HL-60 (cell line): ENCODE measurements around the gene PWWP2B.

Source experiments
- DNase-seq, 2 experiments: peaks; one replicate each; pipeline ENCODE4 v3.0.0-alpha.2; 2010 to 2020; ENCODE audit warnings: low read depth in 1 of 2, low spot score in 1 of 2
- H3K27ac ChIP-seq: fragments of 250-450 bp; sonication (Bioruptor Pico); replicated peaks from 2 replicates; pipeline ENCODE4 v1.5.1; 2020; ENCODE audit warnings: mild to moderate bottlenecking, moderate library complexity
- H3K27me3 ChIP-seq: fragments of 250-450 bp; sonication (Bioruptor Pico); 2 replicates; pipeline ENCODE4 v1.5.1; 2021; ENCODE audit warnings: mild to moderate bottlenecking, moderate library complexity; ENCODE audit not compliant: insufficient read depth, poor library complexity, severe bottlenecking
- H3K4me3 ChIP-seq: replicated peaks from 2 replicates; pipeline ENCODE4 v1.5.1; 2011; ENCODE audit warnings: mild to moderate bottlenecking, control low read depth, low read length; ENCODE audit not compliant: insufficient read depth
- GABPA ChIP-seq: IDR thresholded peaks from 2 replicates; pipeline ENCODE4 v1.6.1; 2012; ENCODE audit warnings: low read depth
- POLR2AphosphoS5 ChIP-seq: IDR thresholded peaks from 2 replicates; pipeline ENCODE4 v1.6.1; 2012; ENCODE audit warnings: low read depth
- SPI1 ChIP-seq: IDR thresholded peaks from 2 replicates; pipeline ENCODE4 v1.6.1; 2012; ENCODE audit warnings: low read depth, mild to moderate bottlenecking, borderline replicate concordance
- TF ChIP-seq, protein P1 (sequence below): IDR thresholded peaks from one replicate; pipeline ENCODE4 v1.5.1; 2011; ENCODE audit warnings: low read length, control low read depth, inconsistent platforms; ENCODE audit not compliant: insufficient read depth
- TF ChIP-seq, protein P2 (sequence below): IDR thresholded peaks from 2 replicates; pipeline ENCODE4 v1.6.1; 2012; ENCODE audit warnings: low read depth; ENCODE audit not compliant: insufficient replicate concordance

Gene PWWP2B

DNA sequence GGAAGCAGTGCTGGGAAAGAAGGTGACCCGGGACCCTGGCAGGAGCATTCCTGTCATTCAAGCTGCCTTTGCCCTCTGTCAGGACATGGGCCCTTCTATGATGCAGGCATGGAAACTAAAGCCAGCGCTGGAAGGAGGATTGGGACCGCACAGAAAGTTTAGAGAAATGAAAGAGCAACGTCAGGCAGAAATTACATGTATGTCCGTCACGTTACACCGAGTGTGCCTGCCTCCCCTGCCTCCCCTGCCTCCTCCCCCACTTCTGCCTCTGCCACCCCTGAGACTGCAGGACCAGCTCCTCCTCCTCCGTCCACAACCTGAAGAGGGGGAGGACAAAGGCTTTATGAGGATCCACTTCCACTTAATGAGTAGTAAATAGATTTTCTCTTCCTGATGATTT, 13.9 kb upstream of the PWWP2B start:
- TF ChIP-seq POLR2AphosphoS5 (no peak), GABPA (no peak), SPI1 (no peak)
- TF ChIP-seq, protein P1, sequence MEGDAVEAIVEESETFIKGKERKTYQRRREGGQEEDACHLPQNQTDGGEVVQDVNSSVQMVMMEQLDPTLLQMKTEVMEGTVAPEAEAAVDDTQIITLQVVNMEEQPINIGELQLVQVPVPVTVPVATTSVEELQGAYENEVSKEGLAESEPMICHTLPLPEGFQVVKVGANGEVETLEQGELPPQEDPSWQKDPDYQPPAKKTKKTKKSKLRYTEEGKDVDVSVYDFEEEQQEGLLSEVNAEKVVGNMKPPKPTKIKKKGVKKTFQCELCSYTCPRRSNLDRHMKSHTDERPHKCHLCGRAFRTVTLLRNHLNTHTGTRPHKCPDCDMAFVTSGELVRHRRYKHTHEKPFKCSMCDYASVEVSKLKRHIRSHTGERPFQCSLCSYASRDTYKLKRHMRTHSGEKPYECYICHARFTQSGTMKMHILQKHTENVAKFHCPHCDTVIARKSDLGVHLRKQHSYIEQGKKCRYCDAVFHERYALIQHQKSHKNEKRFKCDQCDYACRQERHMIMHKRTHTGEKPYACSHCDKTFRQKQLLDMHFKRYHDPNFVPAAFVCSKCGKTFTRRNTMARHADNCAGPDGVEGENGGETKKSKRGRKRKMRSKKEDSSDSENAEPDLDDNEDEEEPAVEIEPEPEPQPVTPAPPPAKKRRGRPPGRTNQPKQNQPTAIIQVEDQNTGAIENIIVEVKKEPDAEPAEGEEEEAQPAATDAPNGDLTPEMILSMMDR = no peak
- TF ChIP-seq, protein P2, sequence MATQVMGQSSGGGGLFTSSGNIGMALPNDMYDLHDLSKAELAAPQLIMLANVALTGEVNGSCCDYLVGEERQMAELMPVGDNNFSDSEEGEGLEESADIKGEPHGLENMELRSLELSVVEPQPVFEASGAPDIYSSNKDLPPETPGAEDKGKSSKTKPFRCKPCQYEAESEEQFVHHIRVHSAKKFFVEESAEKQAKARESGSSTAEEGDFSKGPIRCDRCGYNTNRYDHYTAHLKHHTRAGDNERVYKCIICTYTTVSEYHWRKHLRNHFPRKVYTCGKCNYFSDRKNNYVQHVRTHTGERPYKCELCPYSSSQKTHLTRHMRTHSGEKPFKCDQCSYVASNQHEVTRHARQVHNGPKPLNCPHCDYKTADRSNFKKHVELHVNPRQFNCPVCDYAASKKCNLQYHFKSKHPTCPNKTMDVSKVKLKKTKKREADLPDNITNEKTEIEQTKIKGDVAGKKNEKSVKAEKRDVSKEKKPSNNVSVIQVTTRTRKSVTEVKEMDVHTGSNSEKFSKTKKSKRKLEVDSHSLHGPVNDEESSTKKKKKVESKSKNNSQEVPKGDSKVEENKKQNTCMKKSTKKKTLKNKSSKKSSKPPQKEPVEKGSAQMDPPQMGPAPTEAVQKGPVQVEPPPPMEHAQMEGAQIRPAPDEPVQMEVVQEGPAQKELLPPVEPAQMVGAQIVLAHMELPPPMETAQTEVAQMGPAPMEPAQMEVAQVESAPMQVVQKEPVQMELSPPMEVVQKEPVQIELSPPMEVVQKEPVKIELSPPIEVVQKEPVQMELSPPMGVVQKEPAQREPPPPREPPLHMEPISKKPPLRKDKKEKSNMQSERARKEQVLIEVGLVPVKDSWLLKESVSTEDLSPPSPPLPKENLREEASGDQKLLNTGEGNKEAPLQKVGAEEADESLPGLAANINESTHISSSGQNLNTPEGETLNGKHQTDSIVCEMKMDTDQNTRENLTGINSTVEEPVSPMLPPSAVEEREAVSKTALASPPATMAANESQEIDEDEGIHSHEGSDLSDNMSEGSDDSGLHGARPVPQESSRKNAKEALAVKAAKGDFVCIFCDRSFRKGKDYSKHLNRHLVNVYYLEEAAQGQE = no peak
- no peak for DNase-seq
- Histone ChIP-seq H3K27ac (no peak overlapping the region), H3K4me3 (no peak overlapping the region), H3K27me3 (no peaks in the 10 kb centered on the region)

DNA sequence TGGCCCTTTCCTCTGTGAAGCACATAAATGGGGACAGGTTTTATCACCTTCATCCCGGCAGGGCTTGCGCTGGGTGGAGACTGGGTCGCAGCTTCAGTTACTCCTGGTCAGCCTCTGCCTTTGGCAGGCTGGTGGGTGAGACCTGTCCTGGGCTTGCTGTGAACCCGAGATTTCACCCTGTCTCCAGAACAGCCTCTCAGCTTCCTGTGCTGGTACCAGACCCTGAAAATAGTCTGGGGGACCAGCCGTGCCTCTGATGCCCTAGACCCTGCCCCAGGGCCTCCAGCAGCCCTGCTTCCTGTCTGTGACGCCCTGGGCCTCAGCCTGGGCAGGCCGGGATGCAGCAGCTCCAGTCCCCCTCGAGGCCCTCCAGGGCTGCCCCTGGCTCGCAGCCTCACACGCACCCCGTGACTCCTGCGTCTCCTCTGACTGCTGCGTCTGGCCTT, 13.2 kb upstream of the PWWP2B start:
- H3K4me3 ChIP-seq = no peak overlapping the region
- no peaks in the 10 kb centered on the region for H3K27me3 ChIP-seq
- no peak for DNase-seq
- TF ChIP-seq, protein P1 = no peak
- TF ChIP-seq SPI1 = no peak
- TF ChIP-seq, protein P2 = no peak
- TF ChIP-seq POLR2AphosphoS5 = no peak
- TF ChIP-seq GABPA = no peak
- no peak overlapping the region for H3K27ac ChIP-seq

DNA sequence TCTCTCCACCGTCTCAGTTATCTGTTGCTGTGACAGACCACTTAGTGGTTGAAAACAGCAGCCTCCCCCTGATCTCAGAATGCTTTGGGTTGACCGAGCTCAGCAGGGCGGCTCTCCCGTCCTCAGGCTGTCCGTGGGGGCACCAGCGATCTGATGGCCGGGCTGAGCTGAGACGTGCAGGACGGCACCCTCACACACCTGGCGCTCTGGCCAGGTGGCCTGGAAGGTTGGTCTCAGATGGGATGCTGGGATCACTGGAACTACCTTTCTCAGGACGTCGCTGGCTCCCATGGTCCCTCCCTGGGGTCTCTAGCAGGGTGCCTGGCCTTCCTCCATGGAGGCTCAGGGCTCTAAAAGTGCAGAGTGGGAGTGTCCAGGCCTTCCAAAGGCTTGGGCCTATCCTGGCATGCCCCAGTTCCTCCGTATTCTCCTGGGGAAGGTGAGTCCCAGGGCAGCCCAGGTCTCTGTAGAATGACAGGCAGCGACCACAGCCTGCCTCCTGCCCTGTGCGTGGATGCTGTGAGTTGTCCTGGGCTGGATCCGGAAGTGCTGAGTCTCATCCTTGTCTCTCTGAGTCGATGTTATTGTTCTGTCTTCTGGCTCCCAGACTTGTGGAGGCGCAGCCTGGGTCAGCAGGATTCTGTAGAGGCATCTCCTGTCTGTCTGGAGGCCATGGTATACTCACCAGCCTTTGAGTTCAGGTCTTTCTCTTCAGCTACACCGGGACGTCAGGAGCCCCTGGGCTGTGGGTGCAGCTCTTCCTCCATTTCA, 12.2 kb upstream of the PWWP2B start:
- Histone ChIP-seq H3K27ac (no peak overlapping the region), H3K4me3 (no peak overlapping the region), H3K27me3 (no peaks in the 10 kb centered on the region)
- TF ChIP-seq, protein P1 = no peak
- TF ChIP-seq POLR2AphosphoS5 (no peak), SPI1 (no peak), GABPA (no peak)
- TF ChIP-seq, protein P2 = no peak
- no peak for DNase-seq
